ENCODE measurements around the gene PDE1C.

The PDE1C gene

DNA sequence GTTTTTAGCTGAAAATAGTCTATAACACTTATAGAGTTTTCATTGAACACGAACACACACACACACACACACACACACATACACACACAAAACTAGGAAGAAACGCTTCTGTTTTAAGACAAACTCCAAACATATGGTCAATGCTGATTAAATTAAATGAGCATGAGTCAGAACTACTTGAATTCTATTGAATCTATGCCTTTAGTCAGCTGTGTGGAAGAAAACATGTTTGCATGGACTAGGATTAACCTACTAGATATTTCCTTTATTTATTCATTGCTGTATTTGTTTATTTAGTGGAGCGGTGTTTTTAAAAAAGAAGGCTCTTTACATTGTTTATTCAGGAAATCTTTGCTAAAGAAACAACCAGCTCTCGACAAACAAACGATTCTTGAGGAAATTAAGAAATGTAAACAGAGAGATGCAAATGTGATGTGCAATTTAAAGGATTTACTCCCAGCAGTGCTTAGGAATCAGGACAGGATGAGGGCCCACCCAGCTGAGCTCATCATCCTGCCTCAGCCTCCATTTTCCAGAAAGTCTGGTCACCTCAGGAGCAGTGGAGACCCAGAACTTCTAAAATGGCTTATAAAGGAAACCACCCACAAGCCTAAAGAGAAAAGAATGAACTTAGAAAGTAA, 83.2 kb downstream of the PDE1C start:
- DNase-seq = peak; percentile 25

DNA sequence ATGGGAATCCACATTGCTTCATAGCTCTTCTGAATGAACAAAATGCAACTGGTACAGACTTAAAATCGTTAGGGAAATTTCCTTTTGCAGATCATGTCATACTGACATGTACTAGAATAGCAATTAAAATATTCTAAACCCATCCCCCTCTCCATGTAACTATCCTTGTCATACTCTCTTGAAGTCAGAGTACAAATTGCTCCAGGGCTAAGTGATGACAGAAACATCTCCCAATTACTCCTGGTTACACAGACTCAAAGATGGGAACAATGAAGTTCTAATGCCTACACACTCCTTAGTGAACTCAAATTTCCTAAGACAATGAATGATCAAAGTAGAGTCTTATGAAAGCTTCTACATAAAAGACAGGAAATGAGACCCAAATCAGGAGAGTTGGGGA, 87.2 kb downstream of the PDE1C start:
- DNase-seq = no peak

DNA sequence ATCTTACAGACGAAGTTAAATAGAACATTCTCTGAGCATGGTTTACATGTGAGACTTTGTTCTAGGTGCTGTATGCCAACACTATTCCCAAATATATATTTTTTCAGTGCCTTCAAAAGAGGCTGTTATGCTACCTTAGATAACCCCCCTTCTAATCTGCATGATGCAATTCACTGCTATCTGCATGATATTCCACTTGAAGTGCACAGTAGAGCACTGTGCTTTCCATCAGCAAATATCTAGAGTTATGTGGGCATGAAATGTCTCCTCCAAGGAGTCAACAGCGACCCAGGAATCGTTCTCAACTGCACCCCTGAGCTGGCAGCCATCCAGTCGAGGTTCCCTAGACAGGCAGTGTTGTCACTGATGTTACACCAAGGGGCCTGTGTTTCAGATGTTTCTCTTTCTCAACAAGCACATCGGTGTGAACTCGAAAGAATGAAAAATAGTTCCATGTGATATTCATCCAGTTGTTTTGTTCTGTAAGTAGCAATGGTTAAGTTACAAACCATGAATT, 88.3 kb downstream of the PDE1C start:
- peak; percentile 47 for DNase-seq

DNA sequence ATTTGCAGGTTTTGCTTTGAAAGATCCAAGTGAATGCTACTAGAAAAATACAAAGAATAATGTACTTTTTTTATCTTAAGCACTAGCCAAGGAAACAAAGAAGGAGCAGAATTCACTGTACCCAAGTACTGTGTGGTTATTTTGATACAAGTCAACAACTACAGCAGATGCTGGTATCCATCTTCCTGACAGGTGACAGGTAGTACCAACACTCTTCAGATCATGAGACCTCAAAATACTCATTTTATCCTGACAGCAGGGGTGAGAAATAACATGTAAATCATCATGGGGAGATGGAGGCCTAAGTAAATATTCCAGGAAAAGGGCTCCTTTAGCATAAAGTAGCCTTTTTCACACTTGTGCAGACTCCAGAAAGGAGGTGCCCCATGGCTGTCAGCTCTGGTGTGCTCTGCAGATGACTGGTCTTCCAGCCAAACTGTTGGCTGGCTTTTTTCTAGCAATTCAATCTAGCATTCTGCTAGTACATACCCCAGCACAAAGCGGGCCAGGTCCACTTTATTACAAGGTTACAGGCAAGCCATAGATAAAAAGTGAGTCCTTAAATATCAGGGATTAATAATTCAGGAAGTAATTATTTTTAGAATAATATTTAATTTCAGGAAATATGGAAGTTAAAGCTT, 90.4 kb downstream of the PDE1C start:
- no peak for DNase-seq

- no peak for DNase-seq
Observed at GRCh38 chr7:31975546-31975945, 94.7 kb downstream of the PDE1C start.

- DNase-seq = no peak
Observed at GRCh38 chr7:31974351-31974750, 95.9 kb downstream of the PDE1C start.

DNA sequence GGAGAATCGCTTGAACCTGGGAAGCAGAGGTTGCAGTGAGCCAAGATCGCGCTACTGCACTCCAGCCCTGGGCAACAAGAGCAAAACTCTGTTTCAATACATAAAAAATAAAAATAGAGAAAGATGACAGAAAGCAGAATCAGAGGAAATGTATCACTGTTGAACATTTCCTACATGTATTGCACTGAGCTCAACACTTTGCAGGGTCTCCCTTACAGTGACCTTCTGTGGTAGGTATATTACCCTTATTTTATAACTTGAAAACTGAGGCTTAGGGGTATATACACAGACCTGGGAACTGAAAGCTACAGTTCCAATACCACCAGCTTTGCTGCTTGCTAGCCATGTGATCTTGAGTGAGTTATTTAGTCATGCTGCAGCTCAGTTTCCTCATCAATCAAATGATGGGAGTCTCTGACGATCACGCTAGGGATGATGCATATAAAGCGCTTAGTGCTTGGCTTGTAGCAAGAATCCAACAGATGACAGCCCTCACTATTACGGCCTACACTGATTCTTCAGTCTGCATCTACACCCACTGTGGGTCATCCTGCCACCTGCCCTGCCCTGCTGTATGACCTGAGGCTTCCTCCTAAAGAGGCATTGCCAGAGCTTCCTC, 99.0 kb downstream of the PDE1C start:
- no peak for DNase-seq

DNA sequence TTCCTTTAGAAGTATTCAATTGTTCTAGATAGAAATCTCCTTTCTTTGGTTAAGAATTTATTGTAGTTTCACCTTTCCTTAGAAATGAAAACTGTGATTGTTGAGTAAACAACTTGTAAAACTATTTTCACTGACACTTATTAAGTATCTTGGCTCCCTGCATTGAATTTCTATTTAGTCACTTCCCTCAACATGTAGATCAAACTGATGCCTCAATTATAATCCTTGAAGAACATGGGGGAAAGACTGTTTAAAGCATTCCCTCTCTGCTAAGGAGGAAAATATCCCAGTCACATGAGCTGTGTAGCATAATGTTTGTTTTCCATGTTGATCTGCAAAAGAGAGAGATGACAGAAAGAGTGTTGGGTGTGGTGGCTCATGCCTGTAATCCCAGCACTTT, 99.7 kb downstream of the PDE1C start:
- DNase-seq = no peak

DNA sequence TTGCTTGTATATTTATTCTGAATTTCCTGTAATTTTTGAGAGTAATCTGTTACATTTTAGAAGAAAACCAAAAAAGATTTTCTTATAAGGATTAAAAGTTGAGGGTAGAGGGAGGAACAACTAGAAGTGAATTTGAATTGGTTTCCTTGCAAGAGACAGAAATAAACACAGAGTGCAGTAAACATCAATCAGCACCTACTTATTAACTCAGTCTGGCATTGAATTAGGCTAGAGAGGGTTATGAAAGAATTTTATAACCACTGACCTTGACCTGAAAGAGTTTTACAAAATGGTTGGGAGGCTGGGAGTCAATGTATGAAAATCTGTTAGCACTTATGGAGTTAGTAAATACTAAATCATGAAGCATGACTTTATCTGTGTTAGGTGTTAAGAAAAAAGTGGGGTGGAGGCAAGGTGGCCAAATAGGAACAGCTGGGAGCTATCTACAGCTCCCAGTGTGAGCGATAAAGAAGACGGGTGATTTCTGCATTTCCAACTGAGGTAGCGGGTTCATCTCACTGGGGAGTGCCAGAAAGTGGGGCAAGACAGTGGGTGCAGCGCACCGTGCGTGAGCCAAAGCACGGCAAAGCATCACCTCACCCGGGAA, 106.5 kb downstream of the PDE1C start:
- no peak for DNase-seq

DNA sequence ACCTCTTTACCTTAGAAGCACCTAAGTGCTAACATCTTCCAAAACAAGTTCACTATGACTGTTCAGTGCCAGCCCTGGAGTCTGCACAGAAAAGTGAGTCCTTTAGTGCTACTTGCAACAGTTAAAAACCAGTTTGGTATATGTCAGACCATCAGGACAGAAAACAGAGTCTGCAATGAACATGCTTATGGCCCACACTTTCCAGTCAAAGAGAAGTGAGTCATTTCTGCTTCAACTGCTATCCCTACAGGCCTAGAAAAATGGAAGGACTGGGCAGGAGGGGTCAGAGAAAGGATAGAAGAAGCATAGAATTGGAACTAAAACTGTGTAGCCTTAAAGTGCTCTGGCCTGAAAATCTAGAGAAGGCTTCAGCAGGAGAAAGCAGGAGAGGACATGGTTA, 108.0 kb downstream of the PDE1C start:
- DNase-seq = no peak

GRCh38 chr7:31958226-31958625, 112.0 kb downstream of the PDE1C start:
- no peak for DNase-seq

DNA sequence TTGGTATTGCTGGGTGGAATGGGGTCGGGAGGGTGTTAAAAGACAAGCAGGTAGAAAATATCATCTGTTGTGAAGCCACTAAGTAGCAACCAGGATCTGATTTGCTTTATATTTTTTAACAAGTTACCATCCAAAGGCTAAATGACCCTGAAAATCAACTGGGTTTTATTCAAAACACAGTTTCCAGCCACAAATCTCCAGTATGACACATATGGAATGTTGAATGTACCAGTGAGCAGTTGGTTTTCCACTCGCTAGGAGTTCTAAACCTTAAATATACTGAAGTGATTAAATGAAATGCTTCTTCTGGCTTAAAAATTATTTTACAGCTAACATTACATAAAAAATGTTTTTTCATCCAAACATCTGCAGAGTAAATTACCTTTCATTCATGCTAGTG, 112.5 kb downstream of the PDE1C start:
- DNase-seq = no peak

GRCh38 chr7:31957090-31957720, 113.0 kb downstream of the PDE1C start:
- DNase-seq = no peak

- DNase-seq = no peak
Observed at GRCh38 chr7:31955641-31956040, 114.6 kb downstream of the PDE1C start.

DNA sequence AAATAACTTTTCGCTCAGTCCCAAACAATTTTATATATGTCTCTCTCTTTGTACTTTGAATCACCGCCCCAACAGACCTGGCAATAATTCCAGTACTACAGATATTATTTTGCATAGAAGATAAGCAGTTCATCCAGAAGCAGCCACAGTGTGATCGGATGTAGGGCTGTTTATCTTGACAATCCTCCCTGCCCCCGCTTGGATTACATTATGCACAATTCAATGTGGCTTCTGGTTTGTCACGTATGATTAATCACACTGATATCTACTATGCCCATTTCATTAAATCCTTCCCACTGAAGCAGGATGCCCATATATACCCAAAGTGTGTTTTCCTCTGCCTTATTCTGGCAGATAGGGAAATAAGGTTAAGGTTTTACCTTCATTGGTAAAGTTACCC, 115.2 kb downstream of the PDE1C start:
- DNase-seq = no peak

DNA sequence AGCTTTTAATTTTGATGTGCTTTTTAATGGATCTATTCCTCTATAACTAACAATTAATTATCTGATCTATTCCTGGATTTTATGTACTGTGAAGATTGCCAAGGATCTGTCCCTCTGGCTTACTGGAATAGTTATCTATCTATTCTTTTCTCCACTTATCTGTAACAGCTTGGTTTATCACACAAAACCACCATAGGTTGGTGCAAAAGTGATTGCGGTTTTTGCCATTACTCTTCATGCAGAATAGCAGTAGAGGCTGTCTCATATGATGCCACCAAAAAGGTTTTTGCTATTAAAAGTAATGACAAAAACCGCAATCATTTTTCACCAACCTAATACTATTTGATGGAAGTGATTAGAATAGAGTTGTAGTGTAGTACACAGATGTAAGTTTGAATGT, 115.7 kb downstream of the PDE1C start:
- no peak for DNase-seq

- no peak for DNase-seq
Observed at GRCh38 chr7:31953432-31953831, 116.8 kb downstream of the PDE1C start.

GRCh38 chr7:31950091-31950755, 120.0 kb downstream of the PDE1C start:
- no peak for DNase-seq

GRCh38 chr7:31948029-31948428, 122.2 kb downstream of the PDE1C start:
- no peak for DNase-seq

- no peak for DNase-seq
Observed at GRCh38 chr7:31940167-31940566, 130.0 kb downstream of the PDE1C start.

DNA sequence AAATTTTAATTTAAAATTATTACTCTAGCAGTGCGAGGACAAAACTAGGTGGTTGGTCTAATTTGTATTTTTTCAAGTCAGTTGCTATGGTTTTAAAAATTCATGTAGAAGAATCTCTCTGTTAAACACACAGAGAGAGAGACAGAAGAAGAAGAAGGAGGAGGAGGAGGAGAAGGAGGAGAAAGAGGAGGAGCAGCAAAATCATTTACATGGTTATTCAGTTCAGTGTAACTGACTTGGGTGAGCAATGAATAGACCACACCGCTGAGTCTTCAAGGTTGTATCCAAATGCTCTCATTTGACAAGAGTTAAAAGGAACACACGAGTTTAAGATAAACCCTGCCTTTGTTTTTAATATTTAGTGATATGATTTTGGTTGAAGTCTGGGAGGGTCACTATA, 131.1 kb downstream of the PDE1C start:
- DNase-seq = no peak

DNA sequence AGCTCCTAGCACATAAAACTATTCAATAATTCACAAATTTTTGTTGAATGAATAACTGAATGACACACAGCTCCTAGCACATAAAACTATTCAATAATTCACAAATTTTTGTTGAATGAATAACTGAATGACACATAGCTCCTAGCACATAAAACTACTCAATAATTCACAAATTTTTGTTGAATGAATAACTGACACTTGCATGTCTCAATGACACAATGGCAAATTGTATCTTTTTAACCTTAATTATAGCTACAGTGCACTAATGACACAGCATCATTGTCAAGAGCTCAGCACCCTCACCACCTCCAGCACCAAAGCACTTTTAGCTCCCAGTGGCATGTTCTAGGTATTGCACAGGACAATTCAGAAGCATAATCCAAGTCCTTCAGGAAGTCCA, 131.6 kb downstream of the PDE1C start:
- no peak for DNase-seq

- DNase-seq = no peak
Observed at GRCh38 chr7:31937982-31938381, 132.2 kb downstream of the PDE1C start.

All from NCI-H510A treated with DMSO at 0.1 percent for 48 hours (cell line).